K562 (cell line): ENCODE measurements around the gene PLEKHH3. TPM values are rescaled to one million over a fixed set of nuclear protein-coding genes. Genes with fewer than 3 reads are reported as not detected.

Experiments
- ATAC-seq: fragments of 200-7000 bp; cut with Tn5 transposase; 3 replicates; pipeline ENCODE4 v1.9.1; 2020; ENCODE audit warnings: moderate library complexity
- BruUV-seq: library from RNA; stranded (reverse); fragments of 400-500 nt; replicated peaks from 2 replicates; lab custom pipeline; 2021; lab: Mats Ljungman, UMichigan
- CTCF ChIA-PET: fragments of 300-600 bp; formaldehyde crosslinking; extraction: SDS; loops from one replicate; lab custom pipeline; 2021; ENCODE audit warnings: low intra/inter-chr PET ratio; lab: Yijun Ruan, JAX
- POLR2A ChIA-PET: fragments of 300-600, 350-650 bp; sonication (Branson Sonifier 250); formaldehyde crosslinking; extraction: SDS; loops from one replicate; lab custom pipeline; 2021; ENCODE audit warnings: antibody characterized with exemption, inconsistent platforms; lab: Yijun Ruan, JAX
- DNase-seq, 4 experiments: peaks; one replicate each; pipeline versions ENCODE4 v3.0.0 to v3.0.0-alpha.2; 2011 to 2018; ENCODE audit warnings: low spot score in 3 of 4, mixed read lengths in 3 of 4; ENCODE audit errors: extremely low read depth in 1 of 4
- FAIRE-seq: peaks from 2 replicates; lab custom pipeline; 2011; peaks lifted over from hg19 to GRCh38; lab: Jason Lieb, UNC
- H2AFZ ChIP-seq: 2 replicates; pipeline ENCODE4 v1.6.0; 2011; ENCODE audit warnings: low read depth, low read length, control low read depth, inconsistent platforms
- H3K27ac ChIP-seq: fragments of 200-600 bp; 3 replicates; pipeline ENCODE4 v1.8.0; 2011; ENCODE audit warnings: low read depth, mild to moderate bottlenecking, control low read depth, inconsistent platforms, low read length, moderate library complexity, mixed read lengths; ENCODE audit errors: extremely low read depth
- H3K27me3 ChIP-seq, 2 experiments: fragments of 300-600 bp in 1 of 2; 2 replicates in 1 of 2; 3 replicates in 1 of 2; pipeline versions ENCODE4 v1.6.0 to v1.8.0; 2011; ENCODE audit warnings: inconsistent platforms in 2 of 2, low read length in 2 of 2, mild to moderate bottlenecking in 1 of 2, mixed read lengths in 1 of 2, moderate library complexity in 1 of 2; ENCODE audit not compliant: control insufficient read depth in 2 of 2, insufficient read depth in 2 of 2
- H3K36me3 ChIP-seq: fragments of 300-600 bp; 3 replicates; pipeline ENCODE4 v1.8.0; 2011; ENCODE audit warnings: mild to moderate bottlenecking, low read length, inconsistent platforms; ENCODE audit not compliant: control insufficient read depth, insufficient read depth
- H3K4me1 ChIP-seq, 2 experiments: fragments of 200-600 bp in 1 of 2; replicated peaks in 1 of 2; 2 replicates in 1 of 2; 3 replicates in 1 of 2; pipeline versions ENCODE4 v1.5.1 to v1.8.0; 2011; ENCODE audit warnings: inconsistent platforms in 2 of 2, low read length in 2 of 2, mild to moderate bottlenecking in 1 of 2, mixed read lengths in 1 of 2, moderate library complexity in 1 of 2; ENCODE audit not compliant: control insufficient read depth in 2 of 2, insufficient read depth in 2 of 2
- H3K4me2 ChIP-seq: 2 replicates; pipeline ENCODE4 v1.6.1; 2011; ENCODE audit warnings: low read length, control low read depth, inconsistent platforms, mixed read lengths; ENCODE audit not compliant: insufficient read depth
- H3K4me3 ChIP-seq: fragments of 200-600 bp; sonication (generic), shearing (Covaris generic); 2 replicates; pipeline ENCODE4 v1.5.1; 2016; ENCODE audit warnings: control low read depth, inconsistent platforms
- H3K79me2 ChIP-seq: fragments of 200-600 bp; 3 replicates; pipeline ENCODE4 v1.8.0; 2011; ENCODE audit warnings: low read length, inconsistent platforms; ENCODE audit not compliant: control insufficient read depth, insufficient read depth
- H3K9ac ChIP-seq, 2 experiments: 2 replicates each; pipeline versions ENCODE4 v1.6.0 to v1.6.1; 2011; ENCODE audit warnings: low read depth in 2 of 2, low read length in 2 of 2, control low read depth in 1 of 2, inconsistent platforms in 1 of 2, mild to moderate bottlenecking in 1 of 2, mixed read lengths in 1 of 2; ENCODE audit not compliant: insufficient read depth in 1 of 2
- H3K9me1 ChIP-seq: one replicate; pipeline ENCODE4 v1.6.0; 2011; ENCODE audit warnings: inconsistent platforms, mild to moderate bottlenecking, low read length, moderate library complexity; ENCODE audit not compliant: control insufficient read depth, insufficient read depth
- H3K9me3 ChIP-seq: replicated peaks from 2 replicates; pipeline ENCODE4 v1.5.1; 2011; ENCODE audit warnings: low read depth, low read length, inconsistent platforms; ENCODE audit not compliant: control insufficient read depth, insufficient read depth
- H4K20me1 ChIP-seq: replicated peaks from 2 replicates; pipeline ENCODE4 v1.6.1; 2011; ENCODE audit warnings: low read length, inconsistent platforms, mixed read lengths; ENCODE audit not compliant: control insufficient read depth, insufficient read depth
- ADNP ChIP-seq: fragments of 200-800 bp; sonication (Bioruptor generic); IDR thresholded peaks from 2 replicates; pipeline ENCODE4 v1.6.1; 2016; ENCODE audit warnings: missing genetic modification characterization, missing compliant biosample characterization
- BCL6 ChIP-seq: fragments of 250-450 bp; sonication (Bioruptor Pico); IDR thresholded peaks from 2 replicates; pipeline ENCODE4 v1.4.0; 2020
- BRD9 ChIP-seq: fragments of 450-650 bp; IDR thresholded peaks from 2 replicates; pipeline ENCODE4 v1.6.1; 2018; ENCODE audit warnings: low read depth; ENCODE audit not compliant: partially characterized antibody
- CBFA2T2 ChIP-seq: fragments of 450-650 bp; conservative IDR thresholded peaks from 2 replicates; pipeline ENCODE4 v1.6.1; 2017; ENCODE audit warnings: mild to moderate bottlenecking
- EZH2 ChIP-seq: IDR thresholded peaks from 2 replicates; pipeline ENCODE4 v1.6.1; 2012; ENCODE audit warnings: low read depth, mild to moderate bottlenecking, inconsistent platforms, low read length, borderline replicate concordance
- GABPB1 ChIP-seq: sonication (generic); formaldehyde crosslinking; IDR thresholded peaks from 2 replicates; pipeline ENCODE4 v1.8.0; 2022; ENCODE audit warnings: mild to moderate bottlenecking, missing genetic modification reagents
- JUN ChIP-seq, 2 experiments: sonication (generic) in 1 of 2; formaldehyde crosslinking in 1 of 2; IDR thresholded peaks; 2 replicates each; pipeline versions ENCODE4 v1.6.1 to v1.8.0; 2012 to 2022; ENCODE audit warnings: borderline replicate concordance in 2 of 2, mild to moderate bottlenecking in 2 of 2, improper control_type of control experiment in 1 of 2, low read depth in 1 of 2, low read length in 1 of 2, missing genetic modification reagents in 1 of 2
- MAFF ChIP-seq: IDR thresholded peaks from 2 replicates; pipeline ENCODE4 v1.6.1; 2012; ENCODE audit warnings: low read length, improper control_type of control experiment
- NBN ChIP-seq: fragments of 450-650 bp; IDR thresholded peaks from 2 replicates; pipeline ENCODE4 v1.6.1; 2016; ENCODE audit warnings: low read depth, mild to moderate bottlenecking
- POLR2G ChIP-seq: fragments of 200-400 bp; formaldehyde crosslinking; IDR thresholded peaks from 2 replicates; pipeline ENCODE4 v1.6.1; 2017; ENCODE audit warnings: low read depth, mild to moderate bottlenecking, antibody characterized with exemption, low read length, moderate library complexity
- PURB ChIP-seq: sonication (generic); formaldehyde crosslinking; IDR thresholded peaks from 2 replicates; pipeline ENCODE4 v1.9.0; 2021; ENCODE audit warnings: low read depth, mild to moderate bottlenecking, missing genetic modification reagents
- RBM15 ChIP-seq: fragments of 200-400 bp; formaldehyde crosslinking; IDR thresholded peaks from 2 replicates; pipeline ENCODE4 v1.6.1; 2018; ENCODE audit warnings: mild to moderate bottlenecking, low read length, moderate library complexity; ENCODE audit not compliant: insufficient read depth
- SIX5 ChIP-seq, 2 experiments: IDR thresholded peaks; 2 replicates each; pipeline ENCODE4 v1.6.1; 2011; ENCODE audit warnings: low read length in 2 of 2, borderline replicate concordance in 1 of 2, low read depth in 1 of 2, mild to moderate bottlenecking in 1 of 2, moderate library complexity in 1 of 2; ENCODE audit not compliant: insufficient read depth in 1 of 2
- TGIF2 ChIP-seq: sonication (generic); formaldehyde crosslinking; IDR thresholded peaks from 2 replicates; pipeline ENCODE4 v1.8.1; 2022; ENCODE audit warnings: mild to moderate bottlenecking, missing genetic modification reagents, moderate library complexity
- WGBS: fragments of 100-300 bp; shearing (Covaris generic); methylation state at CpG from one replicate; pipeline ENCODE4 v1.1.6; 2016; ENCODE audit warnings: low coverage, mixed read lengths; ENCODE audit not compliant: insufficient coverage; ENCODE audit errors: missing lambda C conversion rate; 5-methylcytosine and 5-hydroxymethylcytosine counted together
- in situ Hi-C: fragments of 300-500 bp; cut with MboI; formaldehyde crosslinking; loops from 4 replicates; pipeline ENCODE4 v1.15.0; 2018; ENCODE audit warnings: inconsistent platforms, mixed read lengths
- intact Hi-C: fragments of 100-400 bp; cut with micrococcal nuclease; formaldehyde crosslinking; loops from 2 replicates; pipeline ENCODE4 v1.14.2; 2022
- polyA plus RNA-seq, 8 experiments: library from polyadenylated mRNA; depleted of rRNA in 4 of 8; stranded (reverse) in 5 of 8; unstranded in 3 of 8; fragments of >200 nt; fragmentation: Nextera tagmentation in 2 of 8; fragmentation: Illumina TruSeq in 1 of 8; extraction: Ambion mirVana in 2 of 8; extraction: Trizol in 1 of 8; gene quantifications; 2 replicates each; pipeline versions ENCODE4 v1.2.1 to v1.2.3, GENCODE V29; 2011 to 2014; ENCODE audit warnings: inconsistent platforms in 1 of 8, missing spikeins in 1 of 8
- total RNA-seq, 7 experiments: library from RNA; depleted of rRNA in 6 of 7; stranded (reverse); fragments of >200 nt in 6 of 7; fragmentation: Illumina TruSeq in 2 of 7; extraction: Trizol in 2 of 7; gene quantifications; 2 replicates each; pipeline versions ENCODE4 v1.2.1 to v1.2.3, GENCODE V29; 2011 to 2021; ENCODE audit warnings: low replicate concordance in 1 of 7
- TF ChIP-seq, protein P1 (sequence below): sonication (generic); formaldehyde crosslinking; IDR thresholded peaks from 2 replicates; pipeline ENCODE4 v1.8.0; 2022; ENCODE audit warnings: missing genetic modification reagents, mild to moderate bottlenecking, moderate library complexity, borderline replicate concordance
- TF ChIP-seq, protein P2 (sequence below): fragments of 200-800 bp; sonication (Bioruptor generic); IDR thresholded peaks from 2 replicates; pipeline ENCODE4 v1.6.1; 2017; ENCODE audit warnings: missing genetic modification characterization, missing compliant biosample characterization
- TF ChIP-seq, protein P3 (sequence below): fragments of 250-450 bp; sonication (Bioruptor Pico); IDR thresholded peaks from 2 replicates; pipeline ENCODE4 v1.4.0; 2020; ENCODE audit warnings: mild to moderate bottlenecking, moderate library complexity

The PLEKHH3 gene
- total and polyA plus RNA-seq, 9 of the 15 experiments (the other 6 are each of a cell fraction or from before 2014, with no cell fraction given): 0.58 to 34.5 (median 5.0) TPM

DNA sequence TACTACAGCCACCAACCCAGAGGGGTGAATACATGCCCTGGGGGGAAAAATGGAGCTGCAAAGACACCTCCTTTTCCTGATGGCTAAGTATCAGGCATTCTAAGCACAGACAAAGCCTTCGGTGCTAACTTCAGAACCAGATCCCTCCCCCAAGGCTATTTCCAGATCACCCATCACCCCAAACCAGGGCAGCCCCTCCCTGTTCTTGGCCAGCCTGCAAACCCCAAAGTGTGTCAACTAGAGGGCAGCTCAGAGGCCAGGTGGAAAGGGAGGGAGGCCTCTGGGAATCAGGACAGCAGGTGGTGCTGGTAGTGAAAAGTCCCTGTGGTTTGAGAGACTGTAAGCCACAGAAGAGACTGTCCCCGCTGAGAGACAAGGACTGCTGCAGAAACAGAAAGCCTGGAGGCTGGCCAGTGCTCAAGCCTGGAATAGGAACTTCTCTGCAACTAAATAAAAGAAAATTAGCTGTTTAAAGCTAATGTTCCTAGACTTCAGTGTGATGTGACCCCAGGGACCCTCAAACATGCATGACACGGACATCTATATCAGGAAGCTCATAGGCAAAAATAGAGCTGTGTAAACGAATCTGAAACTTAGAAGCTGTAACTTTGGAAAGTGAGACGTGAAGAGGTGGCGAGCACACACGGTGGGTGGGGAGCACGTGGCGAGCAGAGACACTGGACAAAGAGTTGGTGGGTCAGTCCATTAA lies 58.2 kb downstream of the PLEKHH3 start:
- intact Hi-C loops (loop anchor here (2.0 kb wide), 1 partner anchor 60 kb away; no protein-coding TSS in a partner anchor), in situ Hi-C loops (no loop called here)
- Histone ChIP-seq H3K27me3 (no peaks in the 10 kb centered on the region), H3K9ac (peak overlapping the region; percentile 24 to 28; a peak in 1 of 4 replicates), H3K79me2 (no peaks in the 10 kb centered on the region), H3K4me1 (peaks cover 21 to 31% of the 10 kb centered on the region in 2 experiments; a peak in 4 of 5 replicates), H3K27ac (no peak overlapping the region; the same call in 2 of the 3 replicates), H3K4me2 (peak overlapping the region; percentile 32; the same call in 1 of the 2 replicates), H4K20me1 (no peaks in the 10 kb centered on the region), H3K36me3 (peaks cover 24% of the 10 kb centered on the region; the same call in 2 of the 3 replicates), H3K9me1 (no peaks in the 10 kb centered on the region), H3K4me3 (no peak overlapping the region), H3K9me3 (no peaks in the 10 kb centered on the region), H2AFZ (peak overlapping the region; percentile 56)
- DNase-seq (peak; percentile 65 to 82 (median 70)), ATAC-seq (peak; percentile 92), FAIRE-seq (peak; percentile 86)
- CTCF ChIA-PET: interaction anchor here (0.6 kb wide), 1 partner anchor 155 kb away, joined by 3 read pairs; no protein-coding TSS in a partner anchor
- no TSS peak for BruUV-seq
- 53% methylated on average over 9 of the region's 9 CpGs for WGBS
- POLR2A ChIA-PET: interaction anchor here (0.6 to 3.5 kb wide), 10 partner anchors 9 to 250 kb away, joined by 3 to 31 read pairs (median 3); partner anchors contain the start of genes RETREG3 and TUBG1
- TF ChIP-seq, protein P1, sequence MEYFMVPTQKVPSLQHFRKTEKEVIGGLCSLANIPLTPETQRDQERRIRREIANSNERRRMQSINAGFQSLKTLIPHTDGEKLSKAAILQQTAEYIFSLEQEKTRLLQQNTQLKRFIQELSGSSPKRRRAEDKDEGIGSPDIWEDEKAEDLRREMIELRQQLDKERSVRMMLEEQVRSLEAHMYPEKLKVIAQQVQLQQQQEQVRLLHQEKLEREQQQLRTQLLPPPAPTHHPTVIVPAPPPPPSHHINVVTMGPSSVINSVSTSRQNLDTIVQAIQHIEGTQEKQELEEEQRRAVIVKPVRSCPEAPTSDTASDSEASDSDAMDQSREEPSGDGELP (CRISPR knock-in tag): peak; percentile 56; the same call in 1 of the 2 replicates
- TF ChIP-seq BCL6 (CRISPR knock-in tag) (no peak), SIX5 (IDR thresholded peaks at IDR 0.05; ENCODE audit: borderline replicate concordance in 1 of 2, insufficient read depth in 1 of 2, low read depth in 1 of 2, low read length in 2 of 2) (no peak), EZH2 (no peak), RBM15 (no peak), POLR2G (no peak), GABPB1 (no peak), NBN (peak; percentile 69; the same call in 1 of the 2 replicates), JUN (IDR thresholded peaks at IDR 0.05; ENCODE audit: borderline replicate concordance, low read depth, low read length) (no peak), JUN (CRISPR knock-in tag; IDR thresholded peaks at IDR 0.05; ENCODE audit: borderline replicate concordance) (no peak), CBFA2T2 (0 out of 2 replicates have a peak, but pooled peaks have one; percentile 23), ADNP (tag) (no peak), MAFF (no peak), TGIF2 (no peak), BRD9 (no peak), PURB (CRISPR knock-in tag) (no peak)
- TF ChIP-seq, protein P2, sequence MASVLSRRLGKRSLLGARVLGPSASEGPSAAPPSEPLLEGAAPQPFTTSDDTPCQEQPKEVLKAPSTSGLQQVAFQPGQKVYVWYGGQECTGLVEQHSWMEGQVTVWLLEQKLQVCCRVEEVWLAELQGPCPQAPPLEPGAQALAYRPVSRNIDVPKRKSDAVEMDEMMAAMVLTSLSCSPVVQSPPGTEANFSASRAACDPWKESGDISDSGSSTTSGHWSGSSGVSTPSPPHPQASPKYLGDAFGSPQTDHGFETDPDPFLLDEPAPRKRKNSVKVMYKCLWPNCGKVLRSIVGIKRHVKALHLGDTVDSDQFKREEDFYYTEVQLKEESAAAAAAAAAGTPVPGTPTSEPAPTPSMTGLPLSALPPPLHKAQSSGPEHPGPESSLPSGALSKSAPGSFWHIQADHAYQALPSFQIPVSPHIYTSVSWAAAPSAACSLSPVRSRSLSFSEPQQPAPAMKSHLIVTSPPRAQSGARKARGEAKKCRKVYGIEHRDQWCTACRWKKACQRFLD (CRISPR knock-in tag): peak; percentile 73; the same call in 1 of the 2 replicates
- TF ChIP-seq, protein P3, sequence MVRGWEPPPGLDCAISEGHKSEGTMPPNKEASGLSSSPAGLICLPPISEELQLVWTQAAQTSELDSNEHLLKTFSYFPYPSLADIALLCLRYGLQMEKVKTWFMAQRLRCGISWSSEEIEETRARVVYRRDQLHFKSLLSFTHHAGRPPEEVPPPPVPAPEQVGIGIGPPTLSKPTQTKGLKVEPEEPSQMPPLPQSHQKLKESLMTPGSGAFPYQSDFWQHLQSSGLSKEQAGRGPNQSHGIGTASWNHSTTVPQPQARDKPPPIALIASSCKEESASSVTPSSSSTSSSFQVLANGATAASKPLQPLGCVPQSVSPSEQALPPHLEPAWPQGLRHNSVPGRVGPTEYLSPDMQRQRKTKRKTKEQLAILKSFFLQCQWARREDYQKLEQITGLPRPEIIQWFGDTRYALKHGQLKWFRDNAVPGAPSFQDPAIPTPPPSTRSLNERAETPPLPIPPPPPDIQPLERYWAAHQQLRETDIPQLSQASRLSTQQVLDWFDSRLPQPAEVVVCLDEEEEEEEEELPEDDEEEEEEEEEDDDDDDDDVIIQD (CRISPR knock-in tag): no peak
